Liver (tissue), 9 donors: Measurements from ENCODE around the gene RBM48. TPM values are rescaled to one million over a fixed set of nuclear protein-coding genes. Genes with fewer than 3 reads are reported as not detected.

Source experiments
- DNase-seq: peaks from one replicate; pipeline ENCODE4 v3.0.0-alpha.2; 2017; ENCODE audit warnings: low spot score
- H3K27ac ChIP-seq, 2 donors: one replicate each; pipeline ENCODE4 v1.7.0; 2013; ENCODE audit warnings: inconsistent platforms in 2 of 2, low read length in 2 of 2, control low read depth in 1 of 2, low read depth in 1 of 2, mild to moderate bottlenecking in 1 of 2
- H3K27me3 ChIP-seq, 4 donors: one replicate each; pipeline versions ENCODE4 v1.6.1 to v1.7.0; 2013; ENCODE audit warnings: low read length in 3 of 4, inconsistent platforms in 1 of 4, mild to moderate bottlenecking in 1 of 4, moderate library complexity in 1 of 4; ENCODE audit not compliant: control insufficient read depth in 4 of 4, insufficient read depth in 4 of 4
- H3K36me3 ChIP-seq, 4 donors: one replicate each; pipeline versions ENCODE4 v1.6.1 to v1.7.0; 2013; ENCODE audit warnings: low read length in 3 of 4, mild to moderate bottlenecking in 3 of 4, low read depth in 1 of 4, moderate library complexity in 1 of 4; ENCODE audit not compliant: control insufficient read depth in 4 of 4, insufficient read depth in 3 of 4
- H3K4me1 ChIP-seq, 4 donors: one replicate each; pipeline versions ENCODE4 v1.6.1 to v1.7.0; 2013; ENCODE audit warnings: low read length in 3 of 4, mild to moderate bottlenecking in 3 of 4, moderate library complexity in 1 of 4; ENCODE audit not compliant: control insufficient read depth in 4 of 4, insufficient read depth in 4 of 4
- H3K4me3 ChIP-seq, 3 donors: one replicate each; pipeline versions ENCODE4 v1.6.1 to v1.7.0; 2013; ENCODE audit warnings: low read length in 3 of 3, control low read depth in 1 of 3, low read depth in 1 of 3, mild to moderate bottlenecking in 1 of 3
- H3K9ac ChIP-seq, 2 donors: one replicate each; pipeline ENCODE4 v1.7.0; 2013; ENCODE audit warnings: low read length in 2 of 2, mild to moderate bottlenecking in 2 of 2, moderate library complexity in 2 of 2, control low read depth in 1 of 2, low read depth in 1 of 2
- H3K9me3 ChIP-seq, 4 donors: one replicate each; pipeline versions ENCODE4 v1.6.1 to v1.7.0; 2013; ENCODE audit warnings: low read length in 3 of 4; ENCODE audit not compliant: control insufficient read depth in 4 of 4
- EGR1 ChIP-seq, 2 donors: IDR thresholded peaks; 2 replicates each; pipeline ENCODE4 v1.6.1; 2016 to 2018; ENCODE audit warnings: antibody characterized with exemption in 2 of 2, low read depth in 2 of 2
- GABPA ChIP-seq, 2 donors: IDR thresholded peaks in 1 of 2; conservative IDR thresholded peaks in 1 of 2; 2 replicates each; pipeline ENCODE4 v1.6.1; 2016; ENCODE audit warnings: antibody characterized with exemption in 2 of 2, mild to moderate bottlenecking in 1 of 2, moderate library complexity in 1 of 2
- HNF4A ChIP-seq, 2 donors: conservative IDR thresholded peaks; 2 replicates each; pipeline ENCODE4 v1.6.1; 2016; ENCODE audit warnings: antibody characterized with exemption in 2 of 2, mild to moderate bottlenecking in 2 of 2
- HNF4G ChIP-seq: IDR thresholded peaks from 2 replicates; pipeline ENCODE4 v1.6.1; 2016; ENCODE audit warnings: antibody characterized with exemption
- JUND ChIP-seq, 2 donors: IDR thresholded peaks; 2 replicates each; pipeline ENCODE4 v1.6.1; 2016; ENCODE audit warnings: antibody characterized with exemption in 2 of 2
- MAX ChIP-seq: IDR thresholded peaks from 2 replicates; pipeline ENCODE4 v1.6.1; 2016; ENCODE audit warnings: antibody characterized with exemption
- RAD21 ChIP-seq, 2 donors: IDR thresholded peaks; 2 replicates each; pipeline ENCODE4 v1.6.1; 2016; ENCODE audit warnings: antibody characterized with exemption in 2 of 2, mild to moderate bottlenecking in 2 of 2
- RXRA ChIP-seq, 2 donors: IDR thresholded peaks; 2 replicates each; pipeline ENCODE4 v1.6.1; 2017 to 2018; ENCODE audit warnings: antibody characterized with exemption in 2 of 2, mild to moderate bottlenecking in 1 of 2
- TAF1 ChIP-seq: conservative IDR thresholded peaks from 2 replicates; pipeline ENCODE4 v1.6.1; 2016; ENCODE audit warnings: antibody characterized with exemption, mild to moderate bottlenecking
- WGBS: extraction: QIAGEN DNeasy Blood & Tissue Kit; methylation state at CpG from one replicate; pipeline ENCODE4 v1.1.7; 2013; 5-methylcytosine and 5-hydroxymethylcytosine counted together
- polyA plus RNA-seq, 2 donors: library from polyadenylated mRNA; stranded (reverse) in 1 of 2; unstranded in 1 of 2; fragments of 200-250 nt in 1 of 2; fragments of >200 nt in 1 of 2; fragmentation: Nextera tagmentation in 1 of 2; extraction: Ambion mirVana in 1 of 2; gene quantifications; one replicate each; pipeline versions ENCODE4 v1.2.1 to v1.2.3, GENCODE V29; 2013 to 2015
- total RNA-seq, 2 donors: library from RNA; depleted of rRNA; stranded (reverse); fragments of >200 nt; gene quantifications; one replicate each; pipeline ENCODE4 v1.2.3, GENCODE V29; 2014
- TF ChIP-seq, protein P1 (sequence below): fragments of 150-350 bp; IDR thresholded peaks from 2 replicates; pipeline ENCODE4 v1.5.1; 2017; ENCODE audit warnings: improper control_type of control experiment, low read depth, low read length; ENCODE audit not compliant: missing input control
- TF ChIP-seq, protein P2 (sequence below): IDR thresholded peaks from 2 replicates; pipeline ENCODE4 v1.6.1; 2016; ENCODE audit warnings: antibody characterized with exemption
- donor health status: healthy.
- donor health status: healthy.
- donor health status: healthy.
- donor health status: healthy.
- donor health status: healthy.

The RBM48 gene
- total and polyA plus RNA-seq, 4 donors, result 3.3 to 9.7 (median 6.8) TPM

- no peak for TF ChIP-seq HNF4G
Observed at GRCh38 chr7:92513167-92513902, 15.3 kb upstream of the RBM48 start.

GRCh38 chr7:92517631-92518030, 11.0 kb upstream of the RBM48 start:
- 94% methylated on average over 3 of the region's 3 CpGs for WGBS
- H3K4me3 ChIP-seq, result no peak overlapping the region
- DNase-seq, result no peak
- H3K4me1 ChIP-seq, result no peaks in the 10 kb centered on the region
- no peak overlapping the region for H3K27ac ChIP-seq
- TF ChIP-seq, protein P1, sequence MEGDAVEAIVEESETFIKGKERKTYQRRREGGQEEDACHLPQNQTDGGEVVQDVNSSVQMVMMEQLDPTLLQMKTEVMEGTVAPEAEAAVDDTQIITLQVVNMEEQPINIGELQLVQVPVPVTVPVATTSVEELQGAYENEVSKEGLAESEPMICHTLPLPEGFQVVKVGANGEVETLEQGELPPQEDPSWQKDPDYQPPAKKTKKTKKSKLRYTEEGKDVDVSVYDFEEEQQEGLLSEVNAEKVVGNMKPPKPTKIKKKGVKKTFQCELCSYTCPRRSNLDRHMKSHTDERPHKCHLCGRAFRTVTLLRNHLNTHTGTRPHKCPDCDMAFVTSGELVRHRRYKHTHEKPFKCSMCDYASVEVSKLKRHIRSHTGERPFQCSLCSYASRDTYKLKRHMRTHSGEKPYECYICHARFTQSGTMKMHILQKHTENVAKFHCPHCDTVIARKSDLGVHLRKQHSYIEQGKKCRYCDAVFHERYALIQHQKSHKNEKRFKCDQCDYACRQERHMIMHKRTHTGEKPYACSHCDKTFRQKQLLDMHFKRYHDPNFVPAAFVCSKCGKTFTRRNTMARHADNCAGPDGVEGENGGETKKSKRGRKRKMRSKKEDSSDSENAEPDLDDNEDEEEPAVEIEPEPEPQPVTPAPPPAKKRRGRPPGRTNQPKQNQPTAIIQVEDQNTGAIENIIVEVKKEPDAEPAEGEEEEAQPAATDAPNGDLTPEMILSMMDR, result no peak
- TF ChIP-seq, protein P2, sequence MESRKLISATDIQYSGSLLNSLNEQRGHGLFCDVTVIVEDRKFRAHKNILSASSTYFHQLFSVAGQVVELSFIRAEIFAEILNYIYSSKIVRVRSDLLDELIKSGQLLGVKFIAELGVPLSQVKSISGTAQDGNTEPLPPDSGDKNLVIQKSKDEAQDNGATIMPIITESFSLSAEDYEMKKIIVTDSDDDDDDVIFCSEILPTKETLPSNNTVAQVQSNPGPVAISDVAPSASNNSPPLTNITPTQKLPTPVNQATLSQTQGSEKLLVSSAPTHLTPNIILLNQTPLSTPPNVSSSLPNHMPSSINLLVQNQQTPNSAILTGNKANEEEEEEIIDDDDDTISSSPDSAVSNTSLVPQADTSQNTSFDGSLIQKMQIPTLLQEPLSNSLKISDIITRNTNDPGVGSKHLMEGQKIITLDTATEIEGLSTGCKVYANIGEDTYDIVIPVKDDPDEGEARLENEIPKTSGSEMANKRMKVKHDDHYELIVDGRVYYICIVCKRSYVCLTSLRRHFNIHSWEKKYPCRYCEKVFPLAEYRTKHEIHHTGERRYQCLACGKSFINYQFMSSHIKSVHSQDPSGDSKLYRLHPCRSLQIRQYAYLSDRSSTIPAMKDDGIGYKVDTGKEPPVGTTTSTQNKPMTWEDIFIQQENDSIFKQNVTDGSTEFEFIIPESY, result no peak
- peaks cover 3 to 20% (median 13%) of the 10 kb centered on the region in 4 donors for H3K36me3 ChIP-seq
- no peaks in the 10 kb centered on the region for H3K27me3 ChIP-seq
- no peaks in the 10 kb centered on the region for H3K9me3 ChIP-seq
- H3K9ac ChIP-seq, result no peak overlapping the region

More at GRCh38 chr7:92513167-92513902, 15.3 kb upstream of the RBM48 start:
- WGBS, result 61% methylated on average over 3 of the region's 3 CpGs
- H3K36me3 ChIP-seq, result peaks cover 5 to 17% (median 13%) of the 10 kb centered on the region in 4 donors
- no peak overlapping the region for H3K27ac ChIP-seq
- no peaks in the 10 kb centered on the region for H3K4me1 ChIP-seq
- H3K4me3 ChIP-seq, result no peak overlapping the region
- H3K9ac ChIP-seq, result no peak overlapping the region
- no peaks in the 10 kb centered on the region for H3K9me3 ChIP-seq
- no peak for DNase-seq
- H3K27me3 ChIP-seq, result no peaks in the 10 kb centered on the region

- H3K9ac ChIP-seq, result no peak overlapping the region
- no peaks in the 10 kb centered on the region for H3K9me3 ChIP-seq
- no peaks in the 10 kb centered on the region for H3K27me3 ChIP-seq
- H3K4me3 ChIP-seq, result no peak overlapping the region
- WGBS, result 95% methylated on average over 1 of the region's 1 CpG
- H3K36me3 ChIP-seq, result peaks cover 3 to 20% (median 13%) of the 10 kb centered on the region in 4 donors
- no peak overlapping the region for H3K27ac ChIP-seq
- no peak for DNase-seq
- H3K4me1 ChIP-seq, result no peaks in the 10 kb centered on the region
- TF ChIP-seq MAX (no peak), RAD21 (IDR thresholded peaks at IDR 0.05) (no peak)
Observed at GRCh38 chr7:92520024-92520423, 8.6 kb upstream of the RBM48 start.

GRCh38 chr7:92523110-92523509, 5.5 kb upstream of the RBM48 start:
- Histone ChIP-seq H3K9ac (no peak overlapping the region), H3K27me3 (no peaks in the 10 kb centered on the region), H3K4me1 (peaks cover 2 to 11% (median 8%) of the 10 kb centered on the region in 4 donors), H3K36me3 (peaks cover 0 to 6% (median 1%) of the 10 kb centered on the region in 4 donors), H3K4me3 (no peak overlapping the region), H3K27ac (no peak overlapping the region), H3K9me3 (no peaks in the 10 kb centered on the region)
- no peak for DNase-seq
- TF ChIP-seq GABPA (IDR thresholded peaks at IDR 0.05 in 1 of 2, conservative IDR thresholded peaks at IDR 0.05 in 1 of 2) (no peak), TAF1 (no peak), HNF4G (no peak), RXRA (IDR thresholded peaks at IDR 0.05) (no peak), JUND (IDR thresholded peaks at IDR 0.05) (no peak), EGR1 (IDR thresholded peaks at IDR 0.05; ENCODE audit: low read depth in 2 of 2) (no peak), HNF4A (conservative IDR thresholded peaks at IDR 0.05) (no peak)
- WGBS, result 89% methylated on average over 2 of the region's 2 CpGs
